ENCODE results near the gene POR. TPM values are rescaled to one million over a fixed set of nuclear protein-coding genes. Genes with fewer than 3 reads are reported as not detected.
"Not testable (repeated sequence)": the region's sequence is repeated elsewhere in the genome, so short reads cannot be mapped to it uniquely, and the experiment has no call there.

Gene POR
- polyA plus RNA-seq, 6 donors from 2014 or later: 7.6 to 50.0 (median 35.4) TPM

GRCh38 chr7:75878312-75878768 is 36.6 kb upstream of the POR start:
- Mint-ChIP-seq H3K27ac (peak overlapping the region; percentile 52 to 96 (median 94)), H3K4me1 (peaks cover 20 to 38% (median 33%) of the 10 kb centered on the region in 3 donors), H3K4me3 (peak overlapping the region; percentile 90 to 100 (median 98)), H3K27me3 (no peaks in the 10 kb centered on the region), H3K9me3 (no peaks in the 10 kb centered on the region), H3K36me3 (peaks cover 6 to 7% of the 10 kb centered on the region in 2 donors)
- DNase-seq (no peak), ATAC-seq (ENCODE audit: low read depth in 2 of 2) (peak; percentile 36 to 40)

GRCh38 chr7:75878769-75879611 is 36.0 kb upstream of the POR start, which contains the start of gene RHBDD2:
RHBDD2 (plus strand) TSS chr7:75879034; CDS start chr7:75879083, 49 bp downstream.
- Mint-ChIP-seq H3K27me3 (no peaks in the 10 kb centered on the region), H3K9me3 (no peaks in the 10 kb centered on the region), H3K4me3 (peak within 1 kb of the TSS; percentile 90 to 100 (median 98)), H3K4me1 (peaks cover 20 to 38% (median 33%) of the 10 kb centered on the region in 3 donors), H3K27ac (peak within 1 kb of the TSS; percentile 91 to 98 (median 95)), H3K36me3 (peaks cover 6 to 7% of the 10 kb centered on the region in 2 donors)
- DNase-seq (peak; percentile 89), ATAC-seq (ENCODE audit: low read depth in 2 of 2) (peak; percentile 97 to 98)

- no peaks in the 10 kb centered on the region for H3K9me3 Mint-ChIP-seq
- ATAC-seq (ENCODE audit: low read depth in 2 of 2) (no peak), DNase-seq (no peak)
- peaks cover 6 to 7% of the 10 kb centered on the region in 2 donors for H3K36me3 Mint-ChIP-seq
- H3K27me3 Mint-ChIP-seq: no peaks in the 10 kb centered on the region
- peaks cover 20 to 38% (median 33%) of the 10 kb centered on the region in 3 donors for H3K4me1 Mint-ChIP-seq
- peak overlapping the region; percentile 76 to 98 (median 95) for H3K27ac Mint-ChIP-seq
- peak overlapping the region; percentile 90 to 100 (median 98) for H3K4me3 Mint-ChIP-seq
Measured at GRCh38 chr7:75879771-75880184, 35.2 kb upstream of the POR start.

- ATAC-seq (ENCODE audit: low read depth in 2 of 2) (no peak), DNase-seq (no peak)
- H3K4me1 Mint-ChIP-seq: peaks cover 20 to 38% (median 33%) of the 10 kb centered on the region in 3 donors
Measured at GRCh38 chr7:75880242-75880641, 34.7 kb upstream of the POR start.

GRCh38 chr7:75881436-75882095 is 33.4 kb upstream of the POR start:
- ATAC-seq (ENCODE audit: low read depth in 2 of 2): no peak
- Mint-ChIP-seq H3K36me3 (peaks cover 6 to 7% of the 10 kb centered on the region in 2 donors), H3K4me1 (peaks cover 20 to 38% (median 33%) of the 10 kb centered on the region in 3 donors)

More at GRCh38 chr7:75880242-75880641, 34.7 kb upstream of the POR start:
- peak overlapping the region; percentile 51 to 100 (median 96) for H3K4me3 Mint-ChIP-seq
- H3K27me3 Mint-ChIP-seq: no peaks in the 10 kb centered on the region
- peak overlapping the region in 3 of 6 donors; percentile 47 to 93 (median 62) for H3K27ac Mint-ChIP-seq
- H3K9me3 Mint-ChIP-seq: no peaks in the 10 kb centered on the region
- peaks cover 6 to 7% of the 10 kb centered on the region in 2 donors for H3K36me3 Mint-ChIP-seq

GRCh38 chr7:75883265-75883824 is 31.6 kb upstream of the POR start:
- Mint-ChIP-seq H3K4me3 (peak overlapping the region in 2 of 8 donors; percentile 33 to 47), H3K27ac (peak overlapping the region in 1 of 6 donors; percentile 64), H3K4me1 (peaks cover 15 to 34% (median 27%) of the 10 kb centered on the region in 3 donors)
- not testable (repeated sequence) for H3K36me3 Mint-ChIP-seq; H3K9me3 Mint-ChIP-seq; DNase-seq; H3K27me3 Mint-ChIP-seq; ATAC-seq (ENCODE audit: low read depth in 2 of 2)

More at GRCh38 chr7:75881436-75882095, 33.4 kb upstream of the POR start:
- Mint-ChIP-seq H3K27me3 (no peaks in the 10 kb centered on the region), H3K4me3 (peak overlapping the region in 1 of 8 donors; percentile 47), H3K27ac (no peak overlapping the region), H3K9me3 (no peaks in the 10 kb centered on the region)
- no peak for DNase-seq

- peaks cover 6 to 7% of the 10 kb centered on the region in 2 donors for H3K36me3 Mint-ChIP-seq
- no peaks in the 10 kb centered on the region for H3K27me3 Mint-ChIP-seq
- DNase-seq (no peak), ATAC-seq (ENCODE audit: low read depth in 2 of 2) (no peak)
- H3K9me3 Mint-ChIP-seq: no peaks in the 10 kb centered on the region
- peaks cover 15 to 30% (median 21%) of the 10 kb centered on the region in 3 donors for H3K4me1 Mint-ChIP-seq
- no peak overlapping the region for H3K4me3 Mint-ChIP-seq
- H3K27ac Mint-ChIP-seq: no peak overlapping the region
Measured at GRCh38 chr7:75884476-75884875, 30.5 kb upstream of the POR start.

- Mint-ChIP-seq H3K4me1 (peaks cover 9 to 24% (median 15%) of the 10 kb centered on the region in 3 donors), H3K9me3 (no peaks in the 10 kb centered on the region), H3K36me3 (peaks cover 6 to 7% of the 10 kb centered on the region in 2 donors), H3K27me3 (no peaks in the 10 kb centered on the region), H3K27ac (no peak overlapping the region), H3K4me3 (no peak overlapping the region)
- no peak for DNase-seq
- ATAC-seq (ENCODE audit: low read depth in 2 of 2): no peak
Measured at GRCh38 chr7:75885036-75885435, 29.9 kb upstream of the POR start.

- Mint-ChIP-seq H3K36me3 (no peaks in the 10 kb centered on the region), H3K27me3 (no peaks in the 10 kb centered on the region), H3K27ac (peak overlapping the region in 1 of 6 donors; percentile 39), H3K9me3 (no peaks in the 10 kb centered on the region), H3K4me1 (peaks cover 0 to 8% (median 4%) of the 10 kb centered on the region in 3 donors), H3K4me3 (peak overlapping the region in 1 of 8 donors; percentile 55)
- ATAC-seq (ENCODE audit: low read depth in 2 of 2): no peak
- DNase-seq: no peak
Measured at GRCh38 chr7:75887669-75888369, 27.1 kb upstream of the POR start.

- DNase-seq: no peak
- no peak overlapping the region for H3K4me3 Mint-ChIP-seq
Measured at GRCh38 chr7:75888464-75889222, 26.3 kb upstream of the POR start.

GRCh38 chr7:75889223-75889825 is 25.6 kb upstream of the POR start:
- no peak overlapping the region for H3K4me3 Mint-ChIP-seq
- no peaks in the 10 kb centered on the region for H3K9me3 Mint-ChIP-seq
- H3K27ac Mint-ChIP-seq: peak overlapping the region in 2 of 6 donors; percentile 5 to 69
- H3K36me3 Mint-ChIP-seq: no peaks in the 10 kb centered on the region
- ATAC-seq (ENCODE audit: low read depth in 2 of 2): no peak
- no peaks in the 10 kb centered on the region for H3K27me3 Mint-ChIP-seq
- DNase-seq: no peak
- H3K4me1 Mint-ChIP-seq: peaks cover 0 to 8% (median 4%) of the 10 kb centered on the region in 3 donors

More at GRCh38 chr7:75888464-75889222, 26.3 kb upstream of the POR start:
- peaks cover 0 to 8% (median 4%) of the 10 kb centered on the region in 3 donors for H3K4me1 Mint-ChIP-seq
- H3K27me3 Mint-ChIP-seq: no peaks in the 10 kb centered on the region
- H3K36me3 Mint-ChIP-seq: no peaks in the 10 kb centered on the region
- no peak for ATAC-seq (ENCODE audit: low read depth in 2 of 2)
- H3K27ac Mint-ChIP-seq: peak overlapping the region in 2 of 6 donors; percentile 69 to 78
- H3K9me3 Mint-ChIP-seq: no peaks in the 10 kb centered on the region

- no peak overlapping the region for H3K4me3 Mint-ChIP-seq
- H3K9me3 Mint-ChIP-seq: no peaks in the 10 kb centered on the region
- no peaks in the 10 kb centered on the region for H3K36me3 Mint-ChIP-seq
- H3K4me1 Mint-ChIP-seq: peaks cover 0 to 8% (median 4%) of the 10 kb centered on the region in 3 donors
- ATAC-seq (ENCODE audit: low read depth in 2 of 2) (no peak), DNase-seq (no peak)
- H3K27me3 Mint-ChIP-seq: no peaks in the 10 kb centered on the region
- peak overlapping the region in 1 of 6 donors; percentile 5 for H3K27ac Mint-ChIP-seq
Measured at GRCh38 chr7:75889826-75890225, 25.1 kb upstream of the POR start.
